WTC11 (cell line): Measurements from ENCODE around the gene HAX1. TPM values are rescaled to one million over a fixed set of nuclear protein-coding genes. Genes with fewer than 3 reads are reported as not detected.

Source experiments
- ATAC-seq: fragments of 200-7000 bp; cut with Tn5 transposase; 2 replicates; pipeline ENCODE4 v1.10.0; 2021; ENCODE audit warnings: mild to moderate bottlenecking, moderate library complexity
- CTCF ChIA-PET: fragments of 300-600 bp; sonication (Branson Sonifier 250); formaldehyde crosslinking; loops from one replicate; lab custom pipeline; 2021; ENCODE audit warnings: antibody characterized with exemption; lab: Charles Lee
- POLR2A ChIA-PET: fragments of 350-600 bp; sonication (Branson Sonifier 250); formaldehyde crosslinking; loops from one replicate; lab custom pipeline; 2021; ENCODE audit warnings: antibody characterized with exemption; lab: Charles Lee
- DNase-seq: peaks from one replicate; pipeline ENCODE4 v3.0.0; 2021; ENCODE audit warnings: low spot score
- H3K27ac Mint-ChIP-seq: 2 replicates; pipeline ENCODE4 v1.8.0; 2021; ENCODE audit warnings: mixed read lengths
- H3K27me3 Mint-ChIP-seq: 2 replicates; pipeline ENCODE4 v1.8.0; 2021; ENCODE audit warnings: low read depth, mild to moderate bottlenecking, moderate library complexity, mixed read lengths
- H3K36me3 Mint-ChIP-seq: 2 replicates; pipeline ENCODE4 v1.8.0; 2021; ENCODE audit warnings: mixed read lengths
- H3K4me1 Mint-ChIP-seq: 2 replicates; pipeline ENCODE4 v1.8.0; 2022; ENCODE audit warnings: mixed read lengths
- H3K4me3 Mint-ChIP-seq: 2 replicates; pipeline ENCODE4 v1.8.0; 2021; ENCODE audit warnings: mild to moderate bottlenecking, moderate library complexity, mixed read lengths
- H3K9me3 Mint-ChIP-seq: 2 replicates; pipeline ENCODE4 v1.8.0; 2021; ENCODE audit warnings: mixed read lengths
- EMX1 ChIP-seq: fragments of 250-450 bp; sonication (Bioruptor Pico); IDR thresholded peaks from 2 replicates; pipeline ENCODE4 v1.8.0; 2021; ENCODE audit warnings: mild to moderate bottlenecking
- FOXP1 ChIP-seq: sonication (generic); formaldehyde crosslinking; IDR thresholded peaks from 2 replicates; pipeline ENCODE4 v1.8.0; 2022; ENCODE audit warnings: missing genetic modification reagents, mild to moderate bottlenecking, moderate library complexity, borderline replicate concordance
- HMGA2 ChIP-seq: fragments of 250-450 bp; sonication (Bioruptor Pico); IDR thresholded peaks from 2 replicates; pipeline ENCODE4 v1.4.0; 2021; ENCODE audit warnings: mild to moderate bottlenecking, moderate library complexity
- MYBL2 ChIP-seq: sonication (generic); formaldehyde crosslinking; IDR thresholded peaks from 2 replicates; pipeline ENCODE4 v1.8.1; 2023; ENCODE audit warnings: mild to moderate bottlenecking, moderate library complexity, missing genetic modification reagents
- NFATC4 ChIP-seq: fragments of 250-450 bp; sonication (Bioruptor Pico); IDR thresholded peaks from 2 replicates; pipeline ENCODE4 v1.9.0; 2021; ENCODE audit warnings: mild to moderate bottlenecking
- NFE2L1 ChIP-seq: sonication (generic); formaldehyde crosslinking; IDR thresholded peaks from 2 replicates; pipeline ENCODE4 v1.8.1; 2023; ENCODE audit warnings: missing genetic modification reagents
- RORB ChIP-seq: fragments of 250-450 bp; sonication (Bioruptor Pico); IDR thresholded peaks from 2 replicates; pipeline ENCODE4 v1.9.0; 2021; ENCODE audit warnings: mild to moderate bottlenecking
- SOX15 ChIP-seq: fragments of 250-450 bp; sonication (Bioruptor Pico); IDR thresholded peaks from 2 replicates; pipeline ENCODE4 v1.9.0; 2021; ENCODE audit warnings: mild to moderate bottlenecking
- ZNF416 ChIP-seq: fragments of 250-450 bp; sonication (Bioruptor Pico); IDR thresholded peaks from 2 replicates; pipeline ENCODE4 v1.9.0; 2021; ENCODE audit warnings: mild to moderate bottlenecking, inconsistent platforms
- total RNA-seq: library from RNA; stranded (reverse); gene quantifications from 3 replicates; pipeline ENCODE4 v1.2.3, GENCODE V29; 2021
- TF ChIP-seq, protein P1 (sequence below): fragments of 250-450 bp; sonication (Bioruptor Pico); IDR thresholded peaks from 2 replicates; pipeline ENCODE4 v1.9.0; 2021; ENCODE audit warnings: moderate library complexity, mild to moderate bottlenecking, inconsistent platforms, borderline replicate concordance
- TF ChIP-seq, protein P2 (sequence below): fragments of 250-450 bp; sonication (Bioruptor Pico); IDR thresholded peaks from 2 replicates; pipeline ENCODE4 v1.9.0; 2021; ENCODE audit warnings: mild to moderate bottlenecking
- TF ChIP-seq, protein P3 (sequence below): sonication (generic); formaldehyde crosslinking; IDR thresholded peaks from 2 replicates; pipeline ENCODE4 v1.8.1; 2023; ENCODE audit warnings: mild to moderate bottlenecking, missing genetic modification reagents, moderate library complexity
- TF ChIP-seq, protein P4 (sequence below): sonication (generic); formaldehyde crosslinking; IDR thresholded peaks from 2 replicates; pipeline ENCODE4 v1.8.1; 2023; ENCODE audit warnings: mild to moderate bottlenecking, missing genetic modification reagents, borderline replicate concordance
- TF ChIP-seq, protein P5 (sequence below): sonication (generic); formaldehyde crosslinking; IDR thresholded peaks from 2 replicates; pipeline ENCODE4 v1.8.0; 2023; ENCODE audit warnings: mild to moderate bottlenecking, missing genetic modification reagents
- TF ChIP-seq, protein P6 (sequence below): sonication (generic); formaldehyde crosslinking; IDR thresholded peaks from 2 replicates; pipeline ENCODE4 v1.8.1; 2022; ENCODE audit warnings: mild to moderate bottlenecking, missing genetic modification reagents, moderate library complexity, borderline replicate concordance
- TF ChIP-seq, protein P7 (sequence below): sonication (generic); formaldehyde crosslinking; IDR thresholded peaks from 2 replicates; pipeline ENCODE4 v1.8.0; 2023; ENCODE audit warnings: missing genetic modification reagents, mild to moderate bottlenecking, borderline replicate concordance
- TF ChIP-seq, protein P8 (sequence below): sonication (generic); formaldehyde crosslinking; IDR thresholded peaks from 2 replicates; pipeline ENCODE4 v1.8.0; 2022; ENCODE audit warnings: mild to moderate bottlenecking, missing genetic modification reagents

Gene HAX1
- total RNA-seq, 1 experiment from 2014 or later: 69.2 TPM

DNA sequence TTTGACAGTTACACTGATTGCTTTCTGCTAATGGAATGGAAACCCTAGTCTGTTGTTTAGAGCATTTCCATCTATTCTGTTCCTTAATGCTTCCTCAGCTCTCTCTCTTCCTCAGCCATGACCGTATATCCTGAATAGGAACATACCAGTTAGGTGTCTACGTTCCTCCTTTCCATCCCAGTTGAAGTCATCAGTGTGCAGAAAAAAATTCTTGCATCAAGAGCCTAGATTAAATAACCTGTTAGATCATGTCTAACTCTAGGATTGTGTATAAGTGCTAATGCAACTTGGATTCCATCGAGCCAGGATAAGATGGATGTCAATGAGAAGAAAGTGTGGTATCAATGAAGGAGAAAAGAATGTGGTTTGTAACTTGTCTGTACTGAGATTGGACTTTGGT lies 32.9 kb upstream of the HAX1 start:
- ATAC-seq (no peak), DNase-seq (no peak)
- Mint-ChIP-seq H3K4me1 (no peaks in the 10 kb centered on the region), H3K4me3 (no peak overlapping the region), H3K27ac (peak overlapping the region; percentile 13), H3K27me3 (no peaks in the 10 kb centered on the region), H3K9me3 (no peaks in the 10 kb centered on the region), H3K36me3 (peaks cover 92% of the 10 kb centered on the region)
- CTCF ChIA-PET: no interaction called here
- TF ChIP-seq MYBL2: no peak
- no peak for TF ChIP-seq FOXP1 (CRISPR knock-in tag)
- TF ChIP-seq SOX15 (CRISPR knock-in tag): no peak
- TF ChIP-seq, protein P1, sequence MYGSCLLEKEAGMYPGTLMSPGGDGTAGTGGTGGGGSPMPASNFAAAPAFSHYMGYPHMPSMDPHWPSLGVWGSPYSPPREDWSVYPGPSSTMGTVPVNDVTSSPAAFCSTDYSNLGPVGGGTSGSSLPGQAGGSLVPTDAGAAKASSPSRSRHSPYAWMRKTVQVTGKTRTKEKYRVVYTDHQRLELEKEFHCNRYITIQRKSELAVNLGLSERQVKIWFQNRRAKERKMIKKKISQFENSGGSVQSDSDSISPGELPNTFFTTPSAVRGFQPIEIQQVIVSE (CRISPR knock-in tag): no peak
- TF ChIP-seq, protein P2, sequence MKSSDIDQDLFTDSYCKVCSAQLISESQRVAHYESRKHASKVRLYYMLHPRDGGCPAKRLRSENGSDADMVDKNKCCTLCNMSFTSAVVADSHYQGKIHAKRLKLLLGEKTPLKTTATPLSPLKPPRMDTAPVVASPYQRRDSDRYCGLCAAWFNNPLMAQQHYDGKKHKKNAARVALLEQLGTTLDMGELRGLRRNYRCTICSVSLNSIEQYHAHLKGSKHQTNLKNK (CRISPR knock-in tag): no peak
- TF ChIP-seq NFATC4 (CRISPR knock-in tag): no peak
- no peak for TF ChIP-seq NFE2L1 (CRISPR knock-in tag)
- TF ChIP-seq, protein P3, sequence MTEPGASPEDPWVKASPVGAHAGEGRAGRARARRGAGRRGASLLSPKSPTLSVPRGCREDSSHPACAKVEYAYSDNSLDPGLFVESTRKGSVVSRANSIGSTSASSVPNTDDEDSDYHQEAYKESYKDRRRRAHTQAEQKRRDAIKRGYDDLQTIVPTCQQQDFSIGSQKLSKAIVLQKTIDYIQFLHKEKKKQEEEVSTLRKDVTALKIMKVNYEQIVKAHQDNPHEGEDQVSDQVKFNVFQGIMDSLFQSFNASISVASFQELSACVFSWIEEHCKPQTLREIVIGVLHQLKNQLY (CRISPR knock-in tag): no peak
- POLR2A ChIA-PET: no interaction called here

DNA sequence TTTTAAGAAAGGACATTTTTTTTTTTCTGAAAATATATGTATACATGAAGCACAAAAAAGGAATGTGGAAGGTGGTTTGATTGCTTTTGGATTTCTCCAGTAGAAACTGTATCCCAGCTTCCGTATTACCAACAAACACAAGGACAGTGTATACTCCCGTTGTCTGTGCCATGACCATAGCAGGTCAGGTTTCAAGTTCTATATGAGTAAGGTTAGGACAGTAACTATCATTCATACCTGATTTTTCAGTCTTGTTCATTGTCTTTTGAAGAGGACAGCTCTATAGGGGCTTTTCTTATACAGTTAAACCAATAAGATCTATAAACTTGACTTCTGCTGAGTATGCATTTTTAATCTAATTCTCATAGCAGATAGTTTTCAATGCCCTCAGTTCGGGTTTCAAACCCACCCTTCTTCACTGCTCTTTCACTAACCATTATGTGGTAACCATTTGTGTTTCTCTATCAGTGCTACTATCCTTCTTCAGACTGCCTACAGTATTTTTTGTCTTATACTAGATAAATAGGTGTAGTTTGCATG lies 32.1 kb upstream of the HAX1 start:
- CTCF ChIA-PET: no interaction called here
- H3K4me1 Mint-ChIP-seq: no peaks in the 10 kb centered on the region

More for the DNA sequence above, 32.1 kb upstream of the HAX1 start:
- TF ChIP-seq EMX1 (no peak), FOXP1 (CRISPR knock-in tag) (no peak), RORB (CRISPR knock-in tag) (no peak), ZNF416 (CRISPR knock-in tag) (no peak), HMGA2 (no peak)
- TF ChIP-seq, protein P4, sequence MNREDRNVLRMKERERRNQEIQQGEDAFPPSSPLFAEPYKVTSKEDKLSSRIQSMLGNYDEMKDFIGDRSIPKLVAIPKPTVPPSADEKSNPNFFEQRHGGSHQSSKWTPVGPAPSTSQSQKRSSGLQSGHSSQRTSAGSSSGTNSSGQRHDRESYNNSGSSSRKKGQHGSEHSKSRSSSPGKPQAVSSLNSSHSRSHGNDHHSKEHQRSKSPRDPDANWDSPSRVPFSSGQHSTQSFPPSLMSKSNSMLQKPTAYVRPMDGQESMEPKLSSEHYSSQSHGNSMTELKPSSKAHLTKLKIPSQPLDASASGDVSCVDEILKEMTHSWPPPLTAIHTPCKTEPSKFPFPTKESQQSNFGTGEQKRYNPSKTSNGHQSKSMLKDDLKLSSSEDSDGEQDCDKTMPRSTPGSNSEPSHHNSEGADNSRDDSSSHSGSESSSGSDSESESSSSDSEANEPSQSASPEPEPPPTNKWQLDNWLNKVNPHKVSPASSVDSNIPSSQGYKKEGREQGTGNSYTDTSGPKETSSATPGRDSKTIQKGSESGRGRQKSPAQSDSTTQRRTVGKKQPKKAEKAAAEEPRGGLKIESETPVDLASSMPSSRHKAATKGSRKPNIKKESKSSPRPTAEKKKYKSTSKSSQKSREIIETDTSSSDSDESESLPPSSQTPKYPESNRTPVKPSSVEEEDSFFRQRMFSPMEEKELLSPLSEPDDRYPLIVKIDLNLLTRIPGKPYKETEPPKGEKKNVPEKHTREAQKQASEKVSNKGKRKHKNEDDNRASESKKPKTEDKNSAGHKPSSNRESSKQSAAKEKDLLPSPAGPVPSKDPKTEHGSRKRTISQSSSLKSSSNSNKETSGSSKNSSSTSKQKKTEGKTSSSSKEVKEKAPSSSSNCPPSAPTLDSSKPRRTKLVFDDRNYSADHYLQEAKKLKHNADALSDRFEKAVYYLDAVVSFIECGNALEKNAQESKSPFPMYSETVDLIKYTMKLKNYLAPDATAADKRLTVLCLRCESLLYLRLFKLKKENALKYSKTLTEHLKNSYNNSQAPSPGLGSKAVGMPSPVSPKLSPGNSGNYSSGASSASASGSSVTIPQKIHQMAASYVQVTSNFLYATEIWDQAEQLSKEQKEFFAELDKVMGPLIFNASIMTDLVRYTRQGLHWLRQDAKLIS (CRISPR knock-in tag): no peak
- TF ChIP-seq, protein P5, sequence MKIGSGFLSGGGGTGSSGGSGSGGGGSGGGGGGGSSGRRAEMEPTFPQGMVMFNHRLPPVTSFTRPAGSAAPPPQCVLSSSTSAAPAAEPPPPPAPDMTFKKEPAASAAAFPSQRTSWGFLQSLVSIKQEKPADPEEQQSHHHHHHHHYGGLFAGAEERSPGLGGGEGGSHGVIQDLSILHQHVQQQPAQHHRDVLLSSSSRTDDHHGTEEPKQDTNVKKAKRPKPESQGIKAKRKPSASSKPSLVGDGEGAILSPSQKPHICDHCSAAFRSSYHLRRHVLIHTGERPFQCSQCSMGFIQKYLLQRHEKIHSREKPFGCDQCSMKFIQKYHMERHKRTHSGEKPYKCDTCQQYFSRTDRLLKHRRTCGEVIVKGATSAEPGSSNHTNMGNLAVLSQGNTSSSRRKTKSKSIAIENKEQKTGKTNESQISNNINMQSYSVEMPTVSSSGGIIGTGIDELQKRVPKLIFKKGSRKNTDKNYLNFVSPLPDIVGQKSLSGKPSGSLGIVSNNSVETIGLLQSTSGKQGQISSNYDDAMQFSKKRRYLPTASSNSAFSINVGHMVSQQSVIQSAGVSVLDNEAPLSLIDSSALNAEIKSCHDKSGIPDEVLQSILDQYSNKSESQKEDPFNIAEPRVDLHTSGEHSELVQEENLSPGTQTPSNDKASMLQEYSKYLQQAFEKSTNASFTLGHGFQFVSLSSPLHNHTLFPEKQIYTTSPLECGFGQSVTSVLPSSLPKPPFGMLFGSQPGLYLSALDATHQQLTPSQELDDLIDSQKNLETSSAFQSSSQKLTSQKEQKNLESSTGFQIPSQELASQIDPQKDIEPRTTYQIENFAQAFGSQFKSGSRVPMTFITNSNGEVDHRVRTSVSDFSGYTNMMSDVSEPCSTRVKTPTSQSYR: no peak
- TF ChIP-seq, protein P6, sequence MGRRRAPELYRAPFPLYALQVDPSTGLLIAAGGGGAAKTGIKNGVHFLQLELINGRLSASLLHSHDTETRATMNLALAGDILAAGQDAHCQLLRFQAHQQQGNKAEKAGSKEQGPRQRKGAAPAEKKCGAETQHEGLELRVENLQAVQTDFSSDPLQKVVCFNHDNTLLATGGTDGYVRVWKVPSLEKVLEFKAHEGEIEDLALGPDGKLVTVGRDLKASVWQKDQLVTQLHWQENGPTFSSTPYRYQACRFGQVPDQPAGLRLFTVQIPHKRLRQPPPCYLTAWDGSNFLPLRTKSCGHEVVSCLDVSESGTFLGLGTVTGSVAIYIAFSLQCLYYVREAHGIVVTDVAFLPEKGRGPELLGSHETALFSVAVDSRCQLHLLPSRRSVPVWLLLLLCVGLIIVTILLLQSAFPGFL (CRISPR knock-in tag): no peak
- TF ChIP-seq, protein P7, sequence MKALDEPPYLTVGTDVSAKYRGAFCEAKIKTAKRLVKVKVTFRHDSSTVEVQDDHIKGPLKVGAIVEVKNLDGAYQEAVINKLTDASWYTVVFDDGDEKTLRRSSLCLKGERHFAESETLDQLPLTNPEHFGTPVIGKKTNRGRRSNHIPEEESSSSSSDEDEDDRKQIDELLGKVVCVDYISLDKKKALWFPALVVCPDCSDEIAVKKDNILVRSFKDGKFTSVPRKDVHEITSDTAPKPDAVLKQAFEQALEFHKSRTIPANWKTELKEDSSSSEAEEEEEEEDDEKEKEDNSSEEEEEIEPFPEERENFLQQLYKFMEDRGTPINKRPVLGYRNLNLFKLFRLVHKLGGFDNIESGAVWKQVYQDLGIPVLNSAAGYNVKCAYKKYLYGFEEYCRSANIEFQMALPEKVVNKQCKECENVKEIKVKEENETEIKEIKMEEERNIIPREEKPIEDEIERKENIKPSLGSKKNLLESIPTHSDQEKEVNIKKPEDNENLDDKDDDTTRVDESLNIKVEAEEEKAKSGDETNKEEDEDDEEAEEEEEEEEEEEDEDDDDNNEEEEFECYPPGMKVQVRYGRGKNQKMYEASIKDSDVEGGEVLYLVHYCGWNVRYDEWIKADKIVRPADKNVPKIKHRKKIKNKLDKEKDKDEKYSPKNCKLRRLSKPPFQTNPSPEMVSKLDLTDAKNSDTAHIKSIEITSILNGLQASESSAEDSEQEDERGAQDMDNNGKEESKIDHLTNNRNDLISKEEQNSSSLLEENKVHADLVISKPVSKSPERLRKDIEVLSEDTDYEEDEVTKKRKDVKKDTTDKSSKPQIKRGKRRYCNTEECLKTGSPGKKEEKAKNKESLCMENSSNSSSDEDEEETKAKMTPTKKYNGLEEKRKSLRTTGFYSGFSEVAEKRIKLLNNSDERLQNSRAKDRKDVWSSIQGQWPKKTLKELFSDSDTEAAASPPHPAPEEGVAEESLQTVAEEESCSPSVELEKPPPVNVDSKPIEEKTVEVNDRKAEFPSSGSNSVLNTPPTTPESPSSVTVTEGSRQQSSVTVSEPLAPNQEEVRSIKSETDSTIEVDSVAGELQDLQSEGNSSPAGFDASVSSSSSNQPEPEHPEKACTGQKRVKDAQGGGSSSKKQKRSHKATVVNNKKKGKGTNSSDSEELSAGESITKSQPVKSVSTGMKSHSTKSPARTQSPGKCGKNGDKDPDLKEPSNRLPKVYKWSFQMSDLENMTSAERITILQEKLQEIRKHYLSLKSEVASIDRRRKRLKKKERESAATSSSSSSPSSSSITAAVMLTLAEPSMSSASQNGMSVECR: no peak
- TF ChIP-seq, protein P8, sequence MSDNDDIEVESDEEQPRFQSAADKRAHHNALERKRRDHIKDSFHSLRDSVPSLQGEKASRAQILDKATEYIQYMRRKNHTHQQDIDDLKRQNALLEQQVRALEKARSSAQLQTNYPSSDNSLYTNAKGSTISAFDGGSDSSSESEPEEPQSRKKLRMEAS (CRISPR knock-in tag): no peak
- Mint-ChIP-seq H3K27ac (no peak overlapping the region), H3K4me3 (no peak overlapping the region), H3K36me3 (peaks cover 92% of the 10 kb centered on the region), H3K9me3 (no peaks in the 10 kb centered on the region), H3K27me3 (no peaks in the 10 kb centered on the region)
- ATAC-seq: no peak
- DNase-seq: no peak
- POLR2A ChIA-PET: no interaction called here
